LNCAP (cell line): ENCODE results near the gene IPO9.

Source experiments
- TF ChIP-seq, protein P1 (sequence below): fragments of 450-650 bp; IDR thresholded peaks from 2 replicates; pipeline ENCODE4 v1.5.1; 2017; ENCODE audit warnings: mild to moderate bottlenecking

Gene IPO9

DNA sequence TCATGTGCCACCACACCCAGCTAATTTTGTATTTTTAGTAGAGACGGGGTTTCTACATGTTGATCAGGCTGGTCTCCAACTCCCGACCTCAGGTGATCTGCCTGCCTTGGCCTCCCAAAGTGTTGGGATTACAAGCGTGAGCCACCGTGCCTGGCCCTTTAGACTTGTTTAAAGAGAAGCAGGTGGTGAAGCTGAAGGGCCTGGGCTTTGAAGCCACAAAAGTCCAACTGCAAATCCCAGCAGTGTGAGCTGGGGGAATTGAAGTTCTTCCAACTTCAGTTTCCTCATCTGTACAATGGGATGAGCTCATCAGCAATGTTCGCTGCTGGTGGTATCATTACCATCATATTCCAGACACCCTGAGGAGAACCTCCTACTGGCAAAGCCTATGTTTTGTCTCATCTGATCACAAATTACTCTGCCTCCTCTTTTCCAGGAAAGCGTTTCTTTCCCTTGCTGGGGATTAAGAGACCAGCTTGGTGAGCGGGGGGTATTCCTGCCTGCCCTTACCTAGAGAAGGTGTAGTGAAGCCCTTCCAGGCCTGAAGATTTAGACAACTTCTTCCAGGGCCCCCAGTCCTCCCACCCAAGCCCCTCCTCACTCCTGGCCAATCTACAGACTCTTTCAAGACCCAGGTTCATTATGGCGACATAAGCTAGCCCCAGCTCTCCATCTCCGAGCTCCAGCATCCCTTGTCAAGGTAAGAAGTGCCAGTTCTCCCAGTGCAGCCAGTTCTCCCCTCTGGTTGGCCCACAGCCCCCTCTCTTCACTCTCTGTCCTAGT lies 57.3 kb downstream of the IPO9 start:
- TF ChIP-seq, protein P1, sequence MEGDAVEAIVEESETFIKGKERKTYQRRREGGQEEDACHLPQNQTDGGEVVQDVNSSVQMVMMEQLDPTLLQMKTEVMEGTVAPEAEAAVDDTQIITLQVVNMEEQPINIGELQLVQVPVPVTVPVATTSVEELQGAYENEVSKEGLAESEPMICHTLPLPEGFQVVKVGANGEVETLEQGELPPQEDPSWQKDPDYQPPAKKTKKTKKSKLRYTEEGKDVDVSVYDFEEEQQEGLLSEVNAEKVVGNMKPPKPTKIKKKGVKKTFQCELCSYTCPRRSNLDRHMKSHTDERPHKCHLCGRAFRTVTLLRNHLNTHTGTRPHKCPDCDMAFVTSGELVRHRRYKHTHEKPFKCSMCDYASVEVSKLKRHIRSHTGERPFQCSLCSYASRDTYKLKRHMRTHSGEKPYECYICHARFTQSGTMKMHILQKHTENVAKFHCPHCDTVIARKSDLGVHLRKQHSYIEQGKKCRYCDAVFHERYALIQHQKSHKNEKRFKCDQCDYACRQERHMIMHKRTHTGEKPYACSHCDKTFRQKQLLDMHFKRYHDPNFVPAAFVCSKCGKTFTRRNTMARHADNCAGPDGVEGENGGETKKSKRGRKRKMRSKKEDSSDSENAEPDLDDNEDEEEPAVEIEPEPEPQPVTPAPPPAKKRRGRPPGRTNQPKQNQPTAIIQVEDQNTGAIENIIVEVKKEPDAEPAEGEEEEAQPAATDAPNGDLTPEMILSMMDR, result no peak

DNA sequence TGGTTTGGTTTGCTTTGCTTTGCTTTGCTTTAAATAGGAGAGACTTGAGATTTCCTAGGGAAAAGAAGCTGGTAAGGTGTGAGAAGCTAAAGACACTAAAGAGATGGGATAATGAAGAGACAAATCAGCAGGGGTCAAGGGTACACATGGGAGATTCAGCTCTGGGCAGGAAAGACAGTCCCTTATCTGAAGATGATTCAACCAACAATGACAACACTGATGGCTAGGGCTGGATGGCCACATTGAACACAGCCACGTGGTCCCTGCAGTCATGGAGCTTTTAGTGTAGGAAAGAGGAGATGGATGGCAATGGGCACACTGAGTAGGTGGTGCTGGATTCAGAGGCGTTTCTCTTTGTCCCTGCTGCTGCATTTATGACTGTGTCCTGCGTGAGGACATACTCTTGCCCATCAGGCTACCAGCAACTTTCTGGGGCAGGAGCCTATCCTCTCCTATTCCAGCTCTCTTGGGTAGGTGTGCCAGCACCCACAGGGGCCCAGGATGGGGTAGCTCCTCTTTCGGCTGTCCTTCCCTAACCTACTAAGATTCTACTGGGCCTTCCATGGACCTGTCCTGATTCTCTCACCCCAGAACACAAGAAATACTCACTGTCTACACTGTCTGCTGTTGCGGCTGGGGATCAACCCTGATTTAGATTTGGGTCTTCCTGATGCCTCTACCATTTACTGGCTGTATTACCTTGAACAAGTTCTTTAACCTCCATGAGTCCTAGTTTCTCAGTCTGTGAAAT lies 58.3 kb downstream of the IPO9 start:
- TF ChIP-seq, protein P1, result no peak

DNA sequence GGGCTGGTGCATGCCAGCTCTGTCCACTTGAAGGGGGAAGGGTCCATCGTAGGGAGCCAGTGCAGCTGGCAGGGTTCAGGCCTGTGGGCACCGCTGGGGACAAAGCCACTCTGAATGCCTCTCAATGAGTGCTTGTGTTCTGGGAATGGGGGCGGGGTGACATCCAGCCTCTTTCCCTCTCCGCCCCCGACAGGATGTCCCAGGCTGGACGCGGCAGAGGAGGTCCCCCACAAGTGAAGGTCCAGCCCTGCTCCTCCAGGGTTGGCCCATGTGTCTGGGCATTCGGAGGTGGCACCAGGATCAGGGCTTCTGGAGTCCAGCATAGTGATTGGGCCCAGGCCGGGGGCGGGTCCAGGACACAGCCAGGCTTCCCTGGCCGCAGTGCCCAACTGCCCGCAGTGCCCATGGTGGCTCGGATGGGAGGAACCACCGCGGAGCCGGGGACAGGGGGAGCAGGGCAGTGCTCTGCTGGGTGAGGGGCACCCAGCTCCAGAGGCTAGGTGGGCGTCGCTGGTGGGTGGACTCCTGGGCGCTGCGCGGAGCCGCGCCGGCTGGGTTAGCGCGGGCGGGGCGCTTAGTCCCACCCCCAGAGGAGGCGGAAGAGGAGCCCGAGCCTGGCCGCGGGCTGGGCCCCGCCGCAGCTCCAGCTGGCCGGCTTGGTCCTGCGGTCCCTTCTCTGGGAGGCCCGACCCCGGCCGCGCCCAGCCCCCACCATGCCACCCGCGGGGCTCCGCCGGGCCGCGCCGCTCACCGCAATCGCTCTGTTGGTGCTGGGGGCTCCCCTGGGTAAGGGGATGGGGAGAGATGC lies 59.5 kb downstream of the IPO9 start, which contains the start of gene SHISA4:
Gene SHISA4, plus strand, starts transcription at position 617 of the 808 bp plus-strand sequence. Its CDS starts 97 bp downstream, at position 714.
- TF ChIP-seq, protein P1, result no peak

DNA sequence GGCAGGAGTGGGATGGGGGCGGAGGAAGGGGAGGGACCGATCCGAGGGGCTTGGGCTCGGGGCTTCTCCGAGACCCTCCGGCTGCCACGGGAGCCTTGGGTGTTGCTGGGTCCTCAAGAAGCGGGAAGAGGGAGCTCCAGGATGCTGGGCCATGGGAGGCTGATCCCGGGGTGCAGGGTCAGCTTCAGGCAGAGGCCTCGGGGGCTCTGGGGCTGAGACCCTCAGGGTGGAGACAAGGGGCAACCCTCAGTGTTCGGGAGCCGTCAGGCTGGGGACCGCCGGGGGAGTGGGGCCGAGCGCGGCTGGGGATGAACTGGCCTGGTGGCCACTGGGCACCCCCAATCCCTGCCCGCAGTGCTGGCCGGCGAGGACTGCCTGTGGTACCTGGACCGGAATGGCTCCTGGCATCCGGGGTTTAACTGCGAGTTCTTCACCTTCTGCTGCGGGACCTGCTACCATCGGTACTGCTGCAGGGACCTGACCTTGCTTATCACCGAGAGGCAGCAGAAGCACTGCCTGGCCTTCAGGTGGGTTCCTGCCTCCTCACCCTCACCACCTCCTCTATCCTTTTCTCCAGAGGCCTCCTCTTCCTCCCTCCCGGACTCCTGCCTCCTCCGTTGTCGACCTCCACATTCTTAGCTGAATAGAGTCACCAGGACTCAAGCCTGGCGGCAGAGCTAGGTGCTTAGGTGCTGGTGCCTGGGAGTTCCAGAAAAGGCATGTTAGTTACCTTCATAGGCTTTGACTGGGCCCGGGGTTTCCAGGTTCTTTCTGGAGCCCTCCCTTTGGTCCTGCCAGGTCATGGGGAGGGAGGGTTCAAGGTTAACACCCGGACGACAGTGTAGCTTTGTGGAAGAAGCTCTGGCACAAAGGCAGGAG lies 60.4 kb downstream of the IPO9 start:
- TF ChIP-seq, protein P1, result no peak

DNA sequence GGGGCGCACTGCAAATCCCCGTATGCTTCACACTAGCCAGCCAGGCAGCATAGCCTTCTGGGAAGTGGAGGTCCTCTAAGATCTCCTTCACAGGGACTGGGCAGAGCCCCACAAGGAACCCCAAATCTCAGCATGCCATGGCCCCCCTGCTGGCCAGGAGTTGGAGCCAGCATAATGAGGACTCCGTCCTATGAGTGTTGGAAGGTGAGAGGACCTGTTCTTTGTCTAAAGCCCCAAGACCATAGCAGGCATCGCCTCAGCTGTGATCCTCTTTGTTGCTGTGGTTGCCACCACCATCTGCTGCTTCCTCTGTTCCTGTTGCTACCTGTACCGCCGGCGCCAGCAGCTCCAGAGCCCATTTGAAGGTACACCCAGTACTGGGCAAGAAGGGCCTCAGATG lies 61.3 kb downstream of the IPO9 start:
- TF ChIP-seq, protein P1, result no peak

DNA sequence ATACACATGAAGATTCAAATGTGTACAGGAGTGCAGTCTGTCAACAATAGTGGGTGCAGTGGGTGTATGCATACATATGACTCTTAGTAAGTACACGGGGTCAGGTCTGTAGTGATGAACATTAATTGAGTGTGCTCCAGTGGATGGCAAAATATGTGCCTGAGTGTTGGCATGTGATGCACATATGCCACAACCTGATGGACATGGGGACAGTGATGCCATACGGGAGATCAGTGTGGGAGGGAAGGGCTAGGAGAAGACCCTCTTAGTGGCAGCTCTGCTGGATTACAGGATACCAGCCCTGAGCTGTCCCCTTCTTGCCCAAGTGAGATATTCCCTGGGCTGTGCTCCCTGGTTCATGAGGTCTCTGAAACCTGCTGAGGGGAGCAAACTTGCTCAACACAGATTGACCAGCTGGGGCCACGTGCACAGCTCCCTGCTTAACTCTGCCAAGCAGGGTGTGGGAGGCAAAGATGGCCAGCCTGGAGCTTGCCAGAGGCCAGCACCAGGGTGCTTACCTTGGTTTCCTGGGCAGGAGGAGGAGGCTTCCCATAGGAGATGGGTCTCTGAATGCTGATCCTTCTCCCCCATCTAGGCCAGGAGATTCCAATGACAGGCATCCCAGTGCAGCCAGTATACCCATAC lies 62.0 kb downstream of the IPO9 start:
- TF ChIP-seq, protein P1, result no peak
